Spinal cord (tissue), 10 donors: ENCODE data around the gene GNS. TPM values are rescaled to one million over a fixed set of nuclear protein-coding genes. Genes with fewer than 3 reads are reported as not detected.

Source experiments
- DNase-seq, 6 donors: peaks; one replicate each; pipeline versions ENCODE4 v3.0.0 to v3.0.0-alpha.2; 2013 to 2015; ENCODE audit warnings: low spot score in 6 of 6, low read depth in 4 of 6
- H3K27ac ChIP-seq: one replicate; pipeline ENCODE4 v1.5.1; 2013; ENCODE audit warnings: low read depth, low read length, control low read depth
- H3K27me3 ChIP-seq: one replicate; pipeline ENCODE4 v1.6.1; 2013; ENCODE audit warnings: low read length; ENCODE audit not compliant: control insufficient read depth, insufficient read depth
- H3K36me3 ChIP-seq: one replicate; pipeline ENCODE4 v1.6.1; 2013; ENCODE audit warnings: low read length; ENCODE audit not compliant: control insufficient read depth, insufficient read depth
- H3K4me1 ChIP-seq: one replicate; pipeline ENCODE4 v1.6.1; 2013; ENCODE audit warnings: low read length; ENCODE audit not compliant: control insufficient read depth, insufficient read depth
- H3K4me3 ChIP-seq: one replicate; pipeline ENCODE4 v1.5.1; 2013; ENCODE audit warnings: low read depth, low read length, control low read depth
- H3K9me3 ChIP-seq: one replicate; pipeline ENCODE4 v1.6.1; 2013; ENCODE audit warnings: low read length; ENCODE audit not compliant: control insufficient read depth, insufficient read depth
- WGBS: methylation state at CpG from one replicate; pipeline ENCODE4 v1.1.5; 2013; ENCODE audit warnings: missing lambda C conversion rate; ENCODE audit not compliant: insufficient coverage; 5-methylcytosine and 5-hydroxymethylcytosine counted together
- polyA plus RNA-seq, 2 donors: library from polyadenylated mRNA; unstranded; fragments of 120-200 nt; gene quantifications; one replicate each; pipeline ENCODE4 v1.2.1, GENCODE V29; 2013; ENCODE audit not compliant: insufficient read length in 2 of 2
- total RNA-seq, 2 donors: library from RNA; depleted of rRNA in 1 of 2; stranded (reverse); fragments of 120-200 nt in 1 of 2; fragments of >200 nt in 1 of 2; gene quantifications; one replicate each; pipeline versions ENCODE4 v1.2.3 to v1.2.4, GENCODE V29; 2013 to 2014
- donor health status: healthy.

The GNS gene
- total and polyA plus RNA-seq, 4 donors: 50.0 to 103 (median 74.6) TPM

DNA sequence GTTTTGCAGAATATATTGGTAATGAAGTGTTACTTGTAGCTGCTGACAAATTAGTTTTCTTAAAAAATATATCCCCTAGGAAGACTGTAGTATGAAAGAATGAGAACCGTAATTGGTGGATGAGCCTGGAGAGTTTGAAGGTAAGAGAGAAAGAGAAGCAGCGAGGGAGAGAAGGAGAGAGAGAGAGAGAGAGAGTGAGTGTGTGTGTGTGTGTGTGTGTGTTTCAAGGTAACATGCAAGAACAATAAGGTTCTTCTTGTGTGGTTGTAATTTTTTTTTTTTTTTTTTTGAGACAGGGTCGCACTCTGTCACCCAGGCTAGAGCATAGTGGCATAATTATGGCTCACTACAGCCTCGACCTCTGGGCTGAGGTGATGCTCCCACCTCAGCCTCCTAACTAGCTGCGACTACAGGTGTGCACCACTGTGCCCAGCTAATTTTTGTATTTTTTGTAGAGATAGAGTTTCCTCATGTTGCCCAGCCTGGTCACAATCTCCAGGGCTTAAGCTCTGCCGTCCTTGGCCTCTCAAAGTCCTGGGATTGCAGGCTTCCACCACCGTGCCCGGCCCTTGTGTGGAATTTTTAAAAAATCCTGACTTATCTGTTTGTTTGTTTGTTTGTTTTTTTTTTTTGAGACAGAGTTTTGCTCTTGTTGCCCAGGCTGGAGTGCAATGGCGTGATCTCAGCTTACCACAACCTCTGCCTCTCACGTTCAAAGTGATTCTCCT is 75.2 kb downstream of the GNS start:
- WGBS: 75% methylated on average over 3 of the region's 10 CpGs
- H3K4me3 ChIP-seq: no peak overlapping the region
- H3K9me3 ChIP-seq: no peaks in the 10 kb centered on the region
- DNase-seq: peak in 1 of 6 donors; percentile 30
- no peak overlapping the region for H3K27ac ChIP-seq
- no peaks in the 10 kb centered on the region for H3K27me3 ChIP-seq
- no peaks in the 10 kb centered on the region for H3K4me1 ChIP-seq
- H3K36me3 ChIP-seq: peaks cover 4% of the 10 kb centered on the region

DNA sequence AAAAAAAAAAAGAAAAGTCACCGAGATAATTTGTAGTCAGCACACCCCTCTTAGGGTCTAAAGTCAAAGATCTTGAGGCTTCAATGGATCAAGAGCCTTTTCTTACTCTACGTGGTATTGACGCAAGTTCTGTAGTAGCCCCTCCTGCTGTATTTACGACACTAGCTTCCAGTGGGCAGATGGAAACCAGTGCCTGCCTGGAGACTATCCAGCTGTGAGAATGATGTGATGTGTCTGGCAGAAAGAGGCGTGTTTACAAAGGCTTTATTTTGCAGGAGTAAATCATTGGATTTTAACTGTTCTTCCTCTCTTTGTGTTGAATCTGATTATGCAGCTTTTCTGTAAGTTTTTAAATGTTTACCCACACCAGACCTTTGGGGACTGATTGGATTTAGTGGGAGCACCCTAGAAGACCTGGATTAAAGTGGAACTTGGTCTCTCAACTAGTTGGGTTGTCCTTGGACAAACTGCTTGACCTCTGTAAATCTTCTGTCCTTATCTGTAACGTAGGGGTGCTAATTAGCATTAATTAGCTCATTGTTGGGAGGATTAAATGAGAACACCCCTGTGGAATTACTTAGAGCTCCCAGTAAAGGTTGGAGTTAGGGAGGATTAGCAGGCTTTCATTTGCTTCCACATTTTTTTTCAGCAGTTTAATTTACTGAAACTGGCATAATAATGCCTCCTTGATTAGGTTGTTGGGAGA is 76.5 kb downstream of the GNS start:
- H3K27me3 ChIP-seq: no peaks in the 10 kb centered on the region
- peaks cover 4% of the 10 kb centered on the region for H3K36me3 ChIP-seq
- no peak overlapping the region for H3K27ac ChIP-seq
- H3K9me3 ChIP-seq: no peaks in the 10 kb centered on the region
- H3K4me1 ChIP-seq: no peaks in the 10 kb centered on the region
- 29% methylated on average over 1 of the region's 6 CpGs for WGBS
- no peak overlapping the region for H3K4me3 ChIP-seq
- peak in 2 of 6 donors; percentile 45 to 80 for DNase-seq

DNA sequence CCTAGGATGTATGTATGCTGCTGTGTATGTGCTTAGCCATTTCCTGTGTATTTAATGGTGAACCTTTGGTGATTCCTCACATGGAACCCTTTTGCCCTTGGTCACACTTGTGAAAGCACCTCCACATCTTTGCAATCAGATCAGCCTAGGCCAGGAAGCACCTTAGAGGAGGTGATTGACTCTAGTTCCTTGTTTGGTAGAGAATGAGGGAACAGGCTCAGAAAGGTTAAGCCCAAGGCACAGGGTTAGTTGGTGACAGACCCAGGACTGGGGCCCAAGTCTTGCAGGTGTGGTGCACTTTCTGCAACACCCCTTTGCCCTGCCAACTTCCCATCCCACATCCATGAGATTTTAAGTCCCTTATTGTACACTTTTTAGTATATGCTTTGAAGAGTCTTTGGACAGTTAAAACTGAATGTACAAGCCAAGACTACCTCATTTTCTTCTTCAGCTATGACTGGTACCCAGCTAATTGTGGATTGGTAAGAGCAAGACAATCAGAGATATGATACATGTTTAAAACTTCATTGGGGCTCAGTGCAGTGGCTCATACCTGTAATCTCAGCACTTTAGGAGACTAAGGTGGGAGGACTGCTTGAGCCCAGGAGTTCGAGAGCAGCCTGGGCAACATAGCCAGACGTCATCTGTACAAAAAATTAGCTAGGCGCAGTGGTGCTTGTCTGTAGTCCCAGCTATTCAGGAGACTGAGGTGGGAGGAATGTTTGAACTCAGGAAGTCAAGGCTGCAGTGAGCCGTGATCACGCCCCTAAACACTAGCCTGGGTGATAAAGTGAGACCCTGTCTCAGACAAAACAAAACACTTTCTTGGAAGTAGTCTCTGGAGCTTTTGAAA is 77.8 kb downstream of the GNS start:
- H3K9me3 ChIP-seq: no peaks in the 10 kb centered on the region
- DNase-seq: no peak
- no peaks in the 10 kb centered on the region for H3K4me1 ChIP-seq
- WGBS: 93% methylated on average over 5 of the region's 5 CpGs
- H3K36me3 ChIP-seq: peaks cover 4% of the 10 kb centered on the region
- no peak overlapping the region for H3K27ac ChIP-seq
- no peaks in the 10 kb centered on the region for H3K27me3 ChIP-seq
- no peak overlapping the region for H3K4me3 ChIP-seq

DNA sequence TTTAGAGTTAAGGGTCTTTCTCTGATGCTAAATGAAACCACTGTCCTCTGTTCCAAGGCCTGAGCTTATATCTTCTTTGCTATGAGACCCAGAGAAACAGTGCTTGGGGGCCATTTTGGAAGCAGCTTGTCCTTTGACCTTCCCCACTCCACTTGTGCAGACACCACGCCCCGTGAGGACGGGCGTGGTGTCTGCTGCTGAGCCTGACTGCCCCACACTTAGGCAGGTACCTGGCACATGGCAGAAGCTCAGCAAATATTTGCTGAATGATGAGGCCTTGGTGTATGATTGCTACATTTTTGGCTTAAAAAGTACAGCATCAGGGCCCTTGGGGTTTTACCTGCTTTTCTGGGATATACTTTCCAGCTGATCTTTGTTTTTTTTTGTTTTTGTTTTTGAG is 79.0 kb downstream of the GNS start:
- H3K4me3 ChIP-seq: no peak overlapping the region
- H3K4me1 ChIP-seq: no peaks in the 10 kb centered on the region
- no peaks in the 10 kb centered on the region for H3K9me3 ChIP-seq
- DNase-seq: no peak
- peaks cover under 1% of the 10 kb centered on the region for H3K36me3 ChIP-seq
- no peaks in the 10 kb centered on the region for H3K27me3 ChIP-seq
- 80% methylated on average over 4 of the region's 4 CpGs for WGBS
- H3K27ac ChIP-seq: no peak overlapping the region

DNA sequence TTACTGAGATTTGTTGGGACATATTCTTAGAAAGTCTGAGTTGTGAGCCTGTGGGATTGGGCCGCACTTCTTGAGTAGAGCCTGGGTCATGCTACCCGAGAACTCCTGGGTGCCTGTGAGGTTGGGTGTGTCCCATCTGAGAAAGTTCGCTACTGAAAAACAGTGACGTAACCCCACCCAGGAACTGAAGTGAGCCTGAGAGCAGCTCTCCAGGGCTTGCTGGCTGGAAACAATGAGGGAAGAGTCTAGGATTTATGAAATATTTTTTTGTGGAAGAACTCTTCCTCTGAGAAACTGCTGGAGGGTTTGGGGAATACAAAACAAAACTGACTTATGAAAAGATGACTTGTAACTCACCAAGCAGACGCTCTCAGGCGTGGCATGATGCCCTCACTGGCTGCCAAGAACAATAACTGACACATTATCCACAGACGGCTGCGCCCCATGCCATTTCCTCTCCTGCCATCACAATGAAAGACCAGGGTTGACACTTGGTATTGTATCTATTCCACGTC is 79.7 kb downstream of the GNS start:
- Histone ChIP-seq H3K4me1 (peaks cover under 1% of the 10 kb centered on the region), H3K9me3 (no peaks in the 10 kb centered on the region), H3K27me3 (no peaks in the 10 kb centered on the region), H3K36me3 (no peaks in the 10 kb centered on the region), H3K4me3 (no peak overlapping the region), H3K27ac (no peak overlapping the region)
- 59% methylated on average over 9 of the region's 9 CpGs for WGBS
- DNase-seq: peak in 2 of 6 donors; percentile 68 to 69

DNA sequence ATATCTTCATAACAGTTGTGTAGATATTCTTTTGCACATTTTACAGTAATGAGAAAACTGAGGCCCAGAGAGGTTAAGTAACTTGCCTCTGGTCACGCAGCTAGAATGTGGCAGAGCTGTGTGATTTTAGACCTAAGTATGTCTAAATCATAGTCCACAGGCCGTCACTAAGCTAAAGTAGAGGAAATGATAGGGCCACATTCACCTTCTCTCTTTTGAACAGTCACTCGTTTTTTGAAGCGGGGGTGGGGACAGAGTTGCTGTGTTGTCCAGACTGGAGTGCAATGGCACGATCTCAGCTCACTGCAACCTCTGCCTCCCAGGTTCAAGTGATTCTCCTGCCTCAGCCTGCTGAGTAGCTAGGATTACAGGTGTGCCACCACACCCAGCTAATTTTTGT is 80.4 kb downstream of the GNS start:
- WGBS: 88% methylated on average over 3 of the region's 5 CpGs
- Histone ChIP-seq H3K9me3 (no peaks in the 10 kb centered on the region), H3K27me3 (no peaks in the 10 kb centered on the region), H3K4me1 (peaks cover 5% of the 10 kb centered on the region), H3K36me3 (no peaks in the 10 kb centered on the region), H3K4me3 (no peak overlapping the region), H3K27ac (no peak overlapping the region)
- DNase-seq: no peak

DNA sequence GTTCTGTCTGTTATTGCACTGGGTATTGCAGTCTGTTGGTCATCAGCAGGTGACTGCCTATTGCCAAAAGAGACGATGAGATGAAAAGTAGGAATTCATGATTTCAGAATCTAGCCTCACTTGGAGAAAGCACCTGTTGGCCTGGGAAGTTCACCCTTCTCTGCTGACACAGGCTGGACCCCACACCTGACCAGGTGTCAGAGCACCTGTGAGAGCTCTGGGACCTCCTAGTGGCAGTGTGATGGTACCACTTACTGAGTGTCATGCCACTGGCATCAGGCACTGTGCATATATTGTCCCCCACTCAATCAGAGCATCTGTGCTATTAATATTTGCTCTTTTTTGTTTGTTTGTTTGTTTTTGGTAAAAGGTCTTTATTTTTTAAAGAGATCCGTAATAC is 81.0 kb downstream of the GNS start:
- Histone ChIP-seq H3K27me3 (no peaks in the 10 kb centered on the region), H3K4me1 (peaks cover 10% of the 10 kb centered on the region), H3K36me3 (no peaks in the 10 kb centered on the region), H3K9me3 (no peaks in the 10 kb centered on the region), H3K27ac (no peak overlapping the region), H3K4me3 (no peak overlapping the region)
- 78% methylated on average over 1 of the region's 2 CpGs for WGBS
- DNase-seq: no peak

DNA sequence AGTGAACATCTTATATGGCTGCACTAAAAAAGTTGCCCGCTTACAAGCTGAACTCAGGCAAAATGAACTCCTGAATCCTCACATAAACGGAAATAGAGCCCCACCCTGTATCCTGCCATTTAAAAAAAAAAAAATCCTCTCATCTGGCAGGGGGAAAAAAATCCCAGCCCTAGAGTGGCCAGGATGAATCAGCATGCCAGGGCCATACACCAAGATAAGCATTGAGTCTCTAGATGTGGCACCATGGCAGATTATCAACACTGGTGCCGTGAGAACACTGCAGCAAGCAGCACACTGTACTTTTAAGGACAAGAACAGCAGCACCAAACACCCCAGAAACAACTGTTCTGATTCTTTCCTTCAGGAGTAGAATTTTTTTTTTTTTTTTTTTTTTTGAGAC is 83.4 kb downstream of the GNS start:
- WGBS: 83% methylated on average over 2 of the region's 3 CpGs
- H3K4me3 ChIP-seq: no peak overlapping the region

DNA sequence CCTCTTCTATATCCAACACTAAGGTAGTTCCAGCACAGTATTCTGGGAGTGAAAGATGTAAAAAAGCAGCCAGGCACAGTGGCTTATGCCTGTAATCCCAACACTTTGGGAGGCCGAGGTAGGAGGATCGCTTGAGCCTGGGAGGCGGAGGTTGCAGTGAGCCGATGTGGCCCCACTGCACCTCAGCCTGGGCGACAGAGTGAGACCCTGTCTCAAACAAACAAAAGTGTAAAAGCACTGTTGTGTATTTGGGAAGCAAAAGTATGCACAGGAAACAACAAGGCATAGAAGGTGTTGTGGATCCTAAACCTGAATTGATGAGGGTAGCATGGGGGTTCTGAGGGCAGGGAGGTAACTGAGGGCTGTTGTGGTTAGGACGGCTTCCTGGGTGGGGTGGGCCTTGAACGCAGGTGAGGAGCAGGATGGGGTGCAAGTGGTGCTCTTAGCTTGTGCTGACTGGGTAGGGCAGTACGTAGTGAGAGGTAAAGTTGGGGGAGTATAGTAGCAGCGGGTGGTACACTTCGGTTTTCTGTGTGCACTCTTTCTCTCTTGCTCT is 84.8 kb downstream of the GNS start:
- H3K4me3 ChIP-seq: no peak overlapping the region
- WGBS: 93% methylated on average over 7 of the region's 10 CpGs
- no peaks in the 10 kb centered on the region for H3K9me3 ChIP-seq
- no peak for DNase-seq
- no peaks in the 10 kb centered on the region for H3K36me3 ChIP-seq
- peaks cover 19% of the 10 kb centered on the region for H3K4me1 ChIP-seq
- no peaks in the 10 kb centered on the region for H3K27me3 ChIP-seq
- no peak overlapping the region for H3K27ac ChIP-seq

More for the DNA sequence above, 83.4 kb downstream of the GNS start:
- Histone ChIP-seq H3K27me3 (no peaks in the 10 kb centered on the region), H3K36me3 (no peaks in the 10 kb centered on the region), H3K4me1 (peaks cover 17% of the 10 kb centered on the region), H3K9me3 (no peaks in the 10 kb centered on the region), H3K27ac (no peak overlapping the region)
- no peak for DNase-seq
